Natural killer cell (primary cell): Measurements from ENCODE around the gene SCN2A. TPM values are rescaled to one million over a fixed set of nuclear protein-coding genes. Genes with fewer than 3 reads are reported as not detected.

Source experiments
- ATAC-seq, 3 donors: fragments of 150-1000 bp in 2 of 3; fragments of 200-7000 bp in 1 of 3; cut with Tn5 transposase; 1 replicate in 1 of 3; 2 replicates in 2 of 3; pipeline ENCODE4 v1.10.0; 2021; ENCODE audit warnings: mild to moderate bottlenecking in 2 of 3, moderate library complexity in 2 of 3
- DNase-seq, 2 donors: peaks; one replicate each; pipeline versions ENCODE4 v3.0.0 to v3.0.0-alpha.2; 2013 to 2021; ENCODE audit warnings: mixed read lengths in 1 of 2
- H3K27ac ChIP-seq: one replicate; pipeline ENCODE4 v1.5.1; 2013; ENCODE audit warnings: mild to moderate bottlenecking, low read length
- H3K27me3 ChIP-seq: one replicate; pipeline ENCODE4 v1.6.1; 2013; ENCODE audit warnings: low read length; ENCODE audit not compliant: control insufficient read depth, insufficient read depth
- H3K36me3 ChIP-seq: one replicate; pipeline ENCODE4 v1.6.1; 2013; ENCODE audit warnings: low read length; ENCODE audit not compliant: control insufficient read depth, insufficient read depth
- H3K4me1 ChIP-seq: one replicate; pipeline ENCODE4 v1.6.1; 2013; ENCODE audit warnings: low read length; ENCODE audit not compliant: control insufficient read depth, insufficient read depth
- H3K4me3 ChIP-seq: one replicate; pipeline ENCODE4 v1.5.1; 2013; ENCODE audit warnings: low read length
- H3K9me3 ChIP-seq: one replicate; pipeline ENCODE4 v1.6.1; 2013; ENCODE audit warnings: low read length; ENCODE audit not compliant: control insufficient read depth, insufficient read depth
- H3K27ac Mint-ChIP-seq, 2 donors: one replicate each; pipeline ENCODE4 v1.8.0; 2022; ENCODE audit warnings: mild to moderate bottlenecking in 2 of 2, mixed read lengths in 2 of 2, moderate library complexity in 1 of 2
- H3K27me3 Mint-ChIP-seq, 2 donors: one replicate each; pipeline ENCODE4 v1.8.0; 2022; ENCODE audit warnings: low read depth in 2 of 2, mixed read lengths in 2 of 2
- H3K36me3 Mint-ChIP-seq: one replicate; pipeline ENCODE4 v1.8.0; 2022; ENCODE audit warnings: mixed read lengths
- H3K4me1 Mint-ChIP-seq, 2 donors: one replicate each; pipeline ENCODE4 v1.8.0; 2022; ENCODE audit warnings: mixed read lengths in 2 of 2
- H3K4me3 Mint-ChIP-seq: one replicate; pipeline ENCODE4 v1.8.0; 2022; ENCODE audit warnings: mild to moderate bottlenecking, moderate library complexity, mixed read lengths
- H3K9me3 Mint-ChIP-seq, 2 donors: one replicate each; pipeline ENCODE4 v1.8.0; 2022; ENCODE audit warnings: mixed read lengths in 2 of 2
- CTCF ChIP-seq: fragments of 200-600 bp; IDR thresholded peaks from one replicate; pipeline ENCODE4 v1.8.0; 2022; ENCODE audit warnings: antibody characterized with exemption
- WGBS: methylation state at CpG from one replicate; pipeline ENCODE4 v1.1.7; 2013; ENCODE audit warnings: missing lambda C conversion rate; ENCODE audit not compliant: insufficient coverage; 5-methylcytosine and 5-hydroxymethylcytosine counted together
- intact Hi-C: fragments of 100-400 bp; cut with micrococcal nuclease; formaldehyde crosslinking; loops from one replicate; pipeline ENCODE4 v1.14.2; 2022
- total RNA-seq, 4 donors: library from RNA; stranded (reverse); fragments of 120-200 nt in 1 of 4; gene quantifications; one replicate each; pipeline versions ENCODE4 v1.2.3 to v1.2.4, GENCODE V29; 2013 to 2022

Gene SCN2A
- total RNA-seq, 3 donors from 2014 or later (not counting 1 experiment from before 2014, with no cell fraction given) = 0.10 TPM; not detected in 2

GRCh38 chr2:165277295-165277694 is 38.1 kb downstream of the SCN2A start:
- ATAC-seq = no peak
- Histone ChIP-seq H3K27ac (no peak overlapping the region), H3K36me3 (no peaks in the 10 kb centered on the region), H3K4me1 (no peaks in the 10 kb centered on the region), H3K27me3 (no peaks in the 10 kb centered on the region), H3K4me3 (no peak overlapping the region), H3K9me3 (no peaks in the 10 kb centered on the region)
- intact Hi-C loops = no loop called here
- H3K4me1 Mint-ChIP-seq = peaks cover 0 to 6% of the 10 kb centered on the region in 2 donors
- TF ChIP-seq CTCF = no peak
- H3K4me3 Mint-ChIP-seq = no peak overlapping the region
- H3K9me3 Mint-ChIP-seq = peaks cover 0 to 3% of the 10 kb centered on the region in 2 donors
- no peak overlapping the region for H3K27ac Mint-ChIP-seq
- H3K36me3 Mint-ChIP-seq = no peaks in the 10 kb centered on the region
- no peak for DNase-seq
- no peaks in the 10 kb centered on the region for H3K27me3 Mint-ChIP-seq

- no peak overlapping the region for H3K27ac Mint-ChIP-seq
- H3K4me3 Mint-ChIP-seq = no peak overlapping the region
- H3K4me1 Mint-ChIP-seq = peaks cover 0 to 6% of the 10 kb centered on the region in 2 donors
- Histone ChIP-seq H3K36me3 (no peaks in the 10 kb centered on the region), H3K27ac (no peak overlapping the region), H3K9me3 (no peaks in the 10 kb centered on the region), H3K4me3 (no peak overlapping the region), H3K27me3 (no peaks in the 10 kb centered on the region), H3K4me1 (no peaks in the 10 kb centered on the region)
- H3K9me3 Mint-ChIP-seq = peaks cover 0 to 3% of the 10 kb centered on the region in 2 donors
- no peak for DNase-seq
- TF ChIP-seq CTCF = no peak
- ATAC-seq = no peak
- no peaks in the 10 kb centered on the region for H3K36me3 Mint-ChIP-seq
- 63% methylated on average over 4 of the region's 5 CpGs for WGBS
- H3K27me3 Mint-ChIP-seq = no peaks in the 10 kb centered on the region
- intact Hi-C loops = no loop called here
Observed at GRCh38 chr2:165277860-165278656, 38.8 kb downstream of the SCN2A start.

- Histone ChIP-seq H3K27me3 (no peaks in the 10 kb centered on the region), H3K4me1 (no peaks in the 10 kb centered on the region), H3K36me3 (no peaks in the 10 kb centered on the region), H3K4me3 (no peak overlapping the region), H3K9me3 (no peaks in the 10 kb centered on the region), H3K27ac (no peak overlapping the region)
- H3K36me3 Mint-ChIP-seq = no peaks in the 10 kb centered on the region
- no peak overlapping the region for H3K27ac Mint-ChIP-seq
- ATAC-seq (no peak), DNase-seq (no peak)
- peaks cover 0 to 6% of the 10 kb centered on the region in 2 donors for H3K4me1 Mint-ChIP-seq
- no peak for TF ChIP-seq CTCF
- H3K27me3 Mint-ChIP-seq = no peaks in the 10 kb centered on the region
- no peak overlapping the region for H3K4me3 Mint-ChIP-seq
- WGBS = 82% methylated on average over 3 of the region's 4 CpGs
- peaks cover 0 to 3% of the 10 kb centered on the region in 2 donors for H3K9me3 Mint-ChIP-seq
- intact Hi-C loops = no loop called here
Observed at GRCh38 chr2:165280356-165280755, 41.1 kb downstream of the SCN2A start.

- DNase-seq (no peak), ATAC-seq (no peak)
- Mint-ChIP-seq H3K4me3 (no peak overlapping the region), H3K4me1 (peaks cover 0 to 6% of the 10 kb centered on the region in 2 donors), H3K27me3 (no peaks in the 10 kb centered on the region), H3K27ac (no peak overlapping the region), H3K36me3 (no peaks in the 10 kb centered on the region), H3K9me3 (peaks cover 0 to 3% of the 10 kb centered on the region in 2 donors)
- intact Hi-C loops = no loop called here
- Histone ChIP-seq H3K27me3 (no peaks in the 10 kb centered on the region), H3K4me1 (no peaks in the 10 kb centered on the region), H3K36me3 (no peaks in the 10 kb centered on the region), H3K4me3 (no peak overlapping the region), H3K27ac (no peak overlapping the region), H3K9me3 (no peaks in the 10 kb centered on the region)
- TF ChIP-seq CTCF = no peak
- WGBS = 79% methylated on average over 4 of the region's 4 CpGs
Observed at GRCh38 chr2:165281387-165281786, 42.2 kb downstream of the SCN2A start.
